Left ventricle myocardium inferior (tissue), 1 donor: Measurements from ENCODE around the gene DDC. TPM values are rescaled to one million over a fixed set of nuclear protein-coding genes. Genes with fewer than 3 reads are reported as not detected.
"Not testable (repeated sequence)": the region's sequence is repeated elsewhere in the genome, so short reads cannot be mapped to it uniquely, and the experiment has no call there.

Experiments used
- DNase-seq: peaks from one replicate; pipeline ENCODE4 v3.0.0-alpha.2; 2020
- H3K27ac ChIP-seq: fragments of 200-600 bp; replicated peaks from 2 replicates; pipeline ENCODE4 v1.8.0; 2021
- H3K27me3 ChIP-seq: fragments of 200-600 bp; 2 replicates; pipeline ENCODE4 v1.8.0; 2021; ENCODE audit warnings: low read depth
- H3K36me3 ChIP-seq: fragments of 200-600 bp; 2 replicates; pipeline ENCODE4 v1.8.0; 2021
- H3K4me1 ChIP-seq: fragments of 200-600 bp; 2 replicates; pipeline ENCODE4 v1.8.0; 2021
- H3K4me3 ChIP-seq: fragments of 200-600 bp; 2 replicates; pipeline ENCODE4 v1.8.0; 2021; ENCODE audit warnings: mild to moderate bottlenecking, moderate library complexity
- H3K9me3 ChIP-seq: fragments of 200-600 bp; replicated peaks from 2 replicates; pipeline ENCODE4 v1.8.0; 2021
- intact Hi-C: fragments of 100-400 bp; cut with micrococcal nuclease; formaldehyde crosslinking; loops from one replicate; pipeline ENCODE4 v1.11.0; 2022
- total RNA-seq: library from RNA; stranded (reverse); fragmentation: NEBNext Ultra II Directional; extraction: Animal tissue kit (Norgen Biotek cat#: 25700); gene quantifications from one replicate; pipeline ENCODE4 v1.2.1, GENCODE V29; 2021
- TF ChIP-seq, protein P1 (sequence below): fragments of 200-600 bp; IDR thresholded peaks from 2 replicates; pipeline ENCODE4 v1.8.0; 2021; ENCODE audit warnings: antibody characterized with exemption, mild to moderate bottlenecking, borderline replicate concordance
- donor health status: DM: no; HTN: yes; CAD: no; lungs with severe emphysema.

Gene DDC
- total RNA-seq, 1 donor from 2014 or later, result not detected

DNA sequence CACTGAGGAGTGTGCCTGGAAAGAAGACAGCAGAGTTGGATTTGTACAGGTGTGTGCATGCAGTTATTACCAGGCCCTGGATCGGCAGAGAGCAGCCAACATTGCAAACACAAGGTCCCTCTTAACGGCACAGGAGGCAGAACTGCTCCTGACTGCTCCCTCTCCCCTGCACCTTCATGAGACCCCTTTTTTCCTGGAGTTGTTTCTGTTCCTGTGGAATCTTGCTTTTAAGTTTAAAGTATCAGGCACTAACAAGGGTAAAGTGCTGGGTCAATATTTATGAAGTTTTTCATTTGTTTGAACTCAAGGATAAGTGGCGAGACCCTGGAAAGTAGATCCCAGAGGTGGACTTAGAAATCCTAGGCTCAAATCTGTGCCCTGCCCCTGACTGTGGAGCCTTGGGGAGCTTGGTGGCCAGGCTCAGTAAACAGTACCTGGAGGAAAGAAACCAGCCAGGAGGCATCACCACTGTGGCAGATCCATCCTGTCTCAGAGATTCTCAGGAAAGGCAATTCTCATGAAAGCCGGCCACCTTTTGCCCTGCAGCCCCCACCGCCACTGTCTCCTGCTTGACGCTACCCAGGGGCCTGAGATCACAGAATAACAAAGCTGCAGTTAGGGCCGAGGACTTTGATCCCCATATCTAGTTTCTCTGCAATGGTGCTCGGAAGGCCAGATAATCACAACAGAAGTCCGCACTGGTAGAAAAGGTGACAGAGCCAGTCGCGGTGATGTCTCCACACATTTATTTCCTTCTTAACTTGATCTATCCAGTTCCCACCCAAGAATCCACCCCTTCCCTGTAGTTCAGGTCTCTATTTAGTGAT lies 36.7 kb downstream of the DDC start:
- no peaks in the 10 kb centered on the region for H3K4me1 ChIP-seq
- DNase-seq, result no peak
- no peaks in the 10 kb centered on the region for H3K36me3 ChIP-seq
- H3K9me3 ChIP-seq, result peaks cover 12% of the 10 kb centered on the region
- peaks cover 51% of the 10 kb centered on the region for H3K27me3 ChIP-seq
- intact Hi-C loops, result no loop called here
- TF ChIP-seq, protein P1, sequence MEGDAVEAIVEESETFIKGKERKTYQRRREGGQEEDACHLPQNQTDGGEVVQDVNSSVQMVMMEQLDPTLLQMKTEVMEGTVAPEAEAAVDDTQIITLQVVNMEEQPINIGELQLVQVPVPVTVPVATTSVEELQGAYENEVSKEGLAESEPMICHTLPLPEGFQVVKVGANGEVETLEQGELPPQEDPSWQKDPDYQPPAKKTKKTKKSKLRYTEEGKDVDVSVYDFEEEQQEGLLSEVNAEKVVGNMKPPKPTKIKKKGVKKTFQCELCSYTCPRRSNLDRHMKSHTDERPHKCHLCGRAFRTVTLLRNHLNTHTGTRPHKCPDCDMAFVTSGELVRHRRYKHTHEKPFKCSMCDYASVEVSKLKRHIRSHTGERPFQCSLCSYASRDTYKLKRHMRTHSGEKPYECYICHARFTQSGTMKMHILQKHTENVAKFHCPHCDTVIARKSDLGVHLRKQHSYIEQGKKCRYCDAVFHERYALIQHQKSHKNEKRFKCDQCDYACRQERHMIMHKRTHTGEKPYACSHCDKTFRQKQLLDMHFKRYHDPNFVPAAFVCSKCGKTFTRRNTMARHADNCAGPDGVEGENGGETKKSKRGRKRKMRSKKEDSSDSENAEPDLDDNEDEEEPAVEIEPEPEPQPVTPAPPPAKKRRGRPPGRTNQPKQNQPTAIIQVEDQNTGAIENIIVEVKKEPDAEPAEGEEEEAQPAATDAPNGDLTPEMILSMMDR, result no peak
- no peak overlapping the region for H3K27ac ChIP-seq
- H3K4me3 ChIP-seq, result no peak overlapping the region

DNA sequence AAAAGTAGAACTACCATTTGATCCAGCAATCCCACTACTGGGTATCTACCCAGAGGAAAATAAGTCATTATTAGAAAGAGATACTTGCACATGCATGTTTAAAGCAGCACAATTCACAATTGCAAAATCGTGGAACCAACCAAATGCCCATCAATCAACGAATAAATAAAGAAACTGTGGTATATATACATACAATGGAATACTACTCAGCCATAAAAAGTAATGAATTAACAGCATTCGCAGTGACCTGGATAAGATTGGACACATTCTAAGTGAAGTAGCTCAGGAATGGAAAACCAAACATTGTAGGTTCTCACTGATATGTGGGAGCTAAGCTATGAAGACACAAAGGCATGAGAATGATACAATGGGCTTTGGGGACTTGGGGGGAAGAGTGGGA lies 45.9 kb downstream of the DDC start:
- peaks cover 25% of the 10 kb centered on the region for H3K9me3 ChIP-seq
- DNase-seq, H3K4me1 ChIP-seq, intact Hi-C loops, H3K27ac ChIP-seq, H3K36me3 ChIP-seq, H3K4me3 ChIP-seq, H3K27me3 ChIP-seq: not testable (repeated sequence)

DNA sequence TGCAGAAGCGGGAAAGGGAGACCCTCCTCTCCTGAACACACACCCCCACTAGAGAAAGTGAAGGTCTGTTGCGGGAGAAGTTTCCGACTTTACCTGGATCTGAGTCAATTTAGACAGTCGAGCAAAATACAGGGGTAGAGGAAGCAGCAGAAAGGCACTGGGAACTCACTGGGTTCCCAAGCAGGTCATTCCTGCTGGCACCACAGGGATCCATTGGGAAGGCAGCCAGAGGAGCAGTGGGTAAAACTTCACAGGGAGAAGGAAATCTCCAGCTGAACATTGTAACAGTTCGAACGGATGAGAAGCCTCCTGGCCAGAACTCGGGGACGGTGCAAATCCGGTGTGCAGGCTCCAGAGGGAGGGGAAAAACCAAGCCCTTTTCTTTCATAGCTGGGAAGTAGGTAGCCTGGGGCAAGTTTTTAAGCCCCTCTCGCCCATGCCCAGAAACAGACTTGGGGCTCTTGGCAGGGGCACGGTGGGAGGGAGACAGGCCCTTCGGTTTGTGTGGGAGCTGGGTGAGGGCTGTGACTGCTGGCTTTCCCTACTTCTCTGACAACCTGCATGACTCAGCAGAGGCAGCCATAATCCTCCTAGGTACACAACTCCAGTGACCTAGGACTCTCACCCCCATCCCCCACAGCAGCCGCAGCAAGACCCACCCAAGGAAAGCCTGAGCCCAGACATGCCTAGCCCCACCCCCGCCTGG lies 51.9 kb downstream of the DDC start:
- DNase-seq, result no peak
- intact Hi-C loops, result no loop called here
- TF ChIP-seq, protein P1, result no peak

DNA sequence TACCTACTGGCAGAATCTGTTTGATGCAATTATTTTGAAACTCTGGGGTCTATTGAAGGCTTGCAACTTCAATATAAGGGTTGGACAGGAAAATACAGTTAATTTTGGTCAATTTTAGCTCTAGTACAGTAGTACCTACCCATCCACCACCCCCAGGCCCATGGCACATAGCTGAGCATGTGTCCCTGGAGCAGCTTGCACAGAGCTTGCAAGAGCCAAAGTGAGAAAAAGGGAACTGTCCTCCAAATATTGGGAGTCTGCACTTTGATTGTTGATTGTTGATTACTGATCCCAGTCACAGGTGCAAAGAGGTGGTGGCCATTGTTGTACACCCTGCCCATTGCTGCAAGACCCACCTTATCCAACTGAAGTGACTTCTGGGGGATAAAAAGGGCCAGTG lies 52.8 kb downstream of the DDC start:
- intact Hi-C loops, result no loop called here
- no peak for DNase-seq
- no peaks in the 10 kb centered on the region for H3K4me1 ChIP-seq
- no peaks in the 10 kb centered on the region for H3K9me3 ChIP-seq
- TF ChIP-seq, protein P1, result no peak
- H3K27ac ChIP-seq, result no peak overlapping the region
- H3K4me3 ChIP-seq, result no peak overlapping the region
- H3K36me3 ChIP-seq, result no peaks in the 10 kb centered on the region
- peaks cover 13% of the 10 kb centered on the region for H3K27me3 ChIP-seq

More for the DNA sequence above, 51.9 kb downstream of the DDC start:
- H3K4me3 ChIP-seq, result no peak overlapping the region
- H3K9me3 ChIP-seq, result peaks cover 6% of the 10 kb centered on the region
- H3K27ac ChIP-seq, result no peak overlapping the region
- H3K4me1 ChIP-seq, result no peaks in the 10 kb centered on the region
- peaks cover 13% of the 10 kb centered on the region for H3K27me3 ChIP-seq
- H3K36me3 ChIP-seq, result no peaks in the 10 kb centered on the region

DNA sequence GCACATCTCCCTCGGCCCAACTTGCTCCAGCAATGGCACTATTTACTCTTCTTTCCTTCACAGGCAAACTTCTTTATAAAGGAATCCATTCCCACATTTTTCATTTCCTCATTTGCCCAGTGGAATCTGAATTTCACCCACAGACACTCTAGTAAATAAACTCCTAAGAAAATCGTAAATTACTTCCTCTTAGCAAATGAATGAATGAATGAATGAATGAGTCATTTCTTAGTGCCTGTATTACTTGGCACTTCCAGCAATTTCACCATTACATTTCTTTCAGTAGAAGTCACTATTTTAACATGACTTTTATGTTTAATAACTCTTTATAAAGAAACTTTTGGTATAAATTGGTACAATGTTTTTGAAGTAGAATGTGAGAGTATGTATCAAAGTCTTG lies 55.7 kb downstream of the DDC start:
- no peak for DNase-seq
- H3K27me3 ChIP-seq, result peaks cover 13% of the 10 kb centered on the region
- intact Hi-C loops, result no loop called here
- H3K4me3 ChIP-seq, result no peak overlapping the region
- no peaks in the 10 kb centered on the region for H3K36me3 ChIP-seq
- H3K27ac ChIP-seq, result no peak overlapping the region
- H3K9me3 ChIP-seq, result no peaks in the 10 kb centered on the region
- H3K4me1 ChIP-seq, result no peaks in the 10 kb centered on the region
- TF ChIP-seq, protein P1, result no peak

DNA sequence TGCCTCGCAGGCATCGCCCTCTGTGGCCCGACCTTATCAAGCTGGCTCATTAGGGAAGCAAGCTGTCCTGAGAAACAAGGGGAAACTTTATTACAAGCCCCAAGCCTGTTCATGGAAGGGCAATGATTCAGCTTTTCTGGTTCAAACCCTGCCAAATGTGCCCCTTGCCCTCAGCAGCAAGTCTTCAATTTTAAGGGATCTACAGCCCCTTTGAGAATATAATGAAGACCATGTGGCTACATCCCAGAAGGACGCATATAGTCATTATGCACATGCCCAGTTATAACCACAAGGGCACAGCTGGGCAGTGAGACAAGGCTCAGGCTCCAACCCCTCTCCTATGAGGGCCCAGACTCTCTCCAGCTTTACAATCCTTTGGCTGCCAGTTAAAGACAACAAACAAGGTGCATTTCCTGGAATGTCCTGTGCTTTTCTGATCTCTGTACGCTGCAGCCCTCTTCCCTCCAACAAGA lies 56.7 kb downstream of the DDC start:
- Histone ChIP-seq H3K27me3 (peaks cover 13% of the 10 kb centered on the region), H3K4me1 (no peaks in the 10 kb centered on the region), H3K9me3 (no peaks in the 10 kb centered on the region), H3K4me3 (no peak overlapping the region), H3K27ac (no peak overlapping the region), H3K36me3 (no peaks in the 10 kb centered on the region)
- no peak for DNase-seq
- intact Hi-C loops, result no loop called here
- TF ChIP-seq, protein P1, result no peak
